HEK293 (cell line): ENCODE measurements around the gene NLGN2.

Source experiments
- ZBTB21 ChIP-seq: fragments of 450-650 bp; formaldehyde crosslinking; IDR thresholded peaks from 2 replicates; pipeline ENCODE4 v1.5.1; 2017; ENCODE audit warnings: missing biosample characterization, missing genetic modification characterization
- ZIC2 ChIP-seq: fragments of 450-650 bp; formaldehyde crosslinking; IDR thresholded peaks from 2 replicates; pipeline ENCODE4 v1.5.1; 2016; ENCODE audit warnings: missing biosample characterization, missing genetic modification characterization
- ZNF530 ChIP-seq: fragments of 450-650 bp; formaldehyde crosslinking; IDR thresholded peaks from 2 replicates; pipeline ENCODE4 v1.5.1; 2016; ENCODE audit warnings: low read depth, missing biosample characterization, missing genetic modification characterization
- ZNF76 ChIP-seq: fragments of 450-650 bp; formaldehyde crosslinking; IDR thresholded peaks from 2 replicates; pipeline ENCODE4; 2016; ENCODE audit warnings: low read depth, missing biosample characterization, missing genetic modification characterization, borderline replicate concordance
- TF ChIP-seq, protein P1 (sequence below): fragments of 450-650 bp; formaldehyde crosslinking; IDR thresholded peaks from 2 replicates; pipeline ENCODE4 v1.5.1; 2017; ENCODE audit warnings: missing biosample characterization, missing genetic modification characterization

The NLGN2 gene

DNA sequence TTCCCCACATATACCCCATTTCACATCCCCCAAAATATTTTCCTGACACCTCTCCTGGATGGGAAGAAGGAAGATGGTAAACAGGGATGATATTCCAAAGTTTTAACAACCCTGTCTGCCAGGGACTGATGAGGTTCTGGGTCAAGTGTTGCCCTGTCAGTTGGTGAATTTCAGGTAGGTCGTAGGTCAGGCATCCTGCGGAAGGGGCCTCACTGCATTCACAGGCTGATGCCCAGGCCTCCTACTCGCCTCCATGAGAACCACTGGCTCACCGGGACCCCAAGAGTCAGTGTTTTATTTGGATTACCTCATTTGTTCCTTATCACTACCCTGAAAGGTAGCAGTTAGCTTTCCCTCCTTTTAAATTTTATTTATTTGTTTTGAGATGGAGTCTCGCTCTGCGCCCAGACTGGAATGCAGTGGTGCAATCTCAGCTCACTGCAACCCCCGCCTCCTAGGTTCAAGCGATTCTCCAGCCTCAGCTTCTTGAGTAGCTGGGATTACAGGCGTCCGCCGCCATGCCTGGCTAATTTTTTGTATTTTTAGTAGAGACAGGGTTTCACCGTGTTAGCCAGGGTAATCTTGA is 61.3 kb downstream of the NLGN2 start (continued):
- TF ChIP-seq, protein P1, sequence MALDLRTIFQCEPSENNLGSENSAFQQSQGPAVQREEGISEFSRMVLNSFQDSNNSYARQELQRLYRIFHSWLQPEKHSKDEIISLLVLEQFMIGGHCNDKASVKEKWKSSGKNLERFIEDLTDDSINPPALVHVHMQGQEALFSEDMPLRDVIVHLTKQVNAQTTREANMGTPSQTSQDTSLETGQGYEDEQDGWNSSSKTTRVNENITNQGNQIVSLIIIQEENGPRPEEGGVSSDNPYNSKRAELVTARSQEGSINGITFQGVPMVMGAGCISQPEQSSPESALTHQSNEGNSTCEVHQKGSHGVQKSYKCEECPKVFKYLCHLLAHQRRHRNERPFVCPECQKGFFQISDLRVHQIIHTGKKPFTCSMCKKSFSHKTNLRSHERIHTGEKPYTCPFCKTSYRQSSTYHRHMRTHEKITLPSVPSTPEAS (tag by site-specific recombination): no peak
- TF ChIP-seq ZNF76 (tag by site-specific recombination) (no peak), ZIC2 (tag by site-specific recombination) (no peak), ZNF530 (no peak), ZBTB21 (tag by site-specific recombination) (no peak)
